GM19193 (cell line): Measurements from ENCODE around the gene PRSS57.

Source experiments
- POLR2A ChIP-seq: IDR thresholded peaks from 4 replicates; pipeline ENCODE4 v1.6.1; 2011; ENCODE audit not compliant: insufficient read depth, insufficient read length; ENCODE audit errors: extremely low read depth

PRSS57 gene

GRCh38 chr19:663682-664117 lies 31.6 kb downstream of the PRSS57 start:
- TF ChIP-seq POLR2A = no peak

DNA sequence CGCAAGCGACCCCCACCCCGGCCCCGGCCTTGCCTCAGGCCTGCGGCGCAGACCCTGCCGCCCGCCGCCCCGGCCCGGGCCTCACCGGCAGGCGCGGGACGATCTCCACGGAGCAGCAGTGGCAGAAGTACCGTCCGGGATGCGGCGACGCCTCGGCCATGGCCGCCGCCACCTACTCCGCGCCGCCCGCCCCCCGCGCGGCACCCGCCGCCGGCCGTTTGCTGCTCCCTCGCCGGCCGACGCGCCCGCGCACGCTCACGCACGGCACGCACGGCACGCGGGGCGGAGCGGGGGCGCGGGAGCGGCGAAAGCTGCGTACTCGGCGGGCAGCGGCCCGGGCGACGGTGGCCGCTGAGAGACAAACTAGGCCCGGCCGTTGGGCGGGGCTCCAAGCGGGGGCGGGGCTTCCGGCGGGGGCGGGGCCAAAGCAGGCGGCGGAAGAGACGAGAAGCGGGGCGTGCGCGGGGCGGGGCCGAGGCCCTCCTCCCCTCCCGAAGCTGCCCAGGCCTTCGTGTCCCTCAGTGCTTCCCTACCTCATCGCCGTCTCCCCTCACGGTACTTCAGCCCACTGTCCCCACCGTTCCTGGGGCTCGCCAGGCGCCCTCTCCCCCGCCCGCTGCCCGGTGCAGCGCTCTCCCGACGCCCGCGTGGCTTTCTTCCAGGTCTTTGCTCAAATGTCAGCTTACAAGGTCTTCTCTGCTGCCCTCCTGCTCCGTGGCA lies 32.1 kb downstream of the PRSS57 start, which contains the start of gene RNF126:
Gene RNF126 (minus strand): TSS at position 253 of the 720 bp plus-strand sequence. CDS start 93 bp downstream, at position 160.
- TF ChIP-seq POLR2A = peak; percentile 81

- TF ChIP-seq POLR2A = peak; percentile 44
Measured at GRCh38 chr19:662207-662961, 32.9 kb downstream of the PRSS57 start.

DNA sequence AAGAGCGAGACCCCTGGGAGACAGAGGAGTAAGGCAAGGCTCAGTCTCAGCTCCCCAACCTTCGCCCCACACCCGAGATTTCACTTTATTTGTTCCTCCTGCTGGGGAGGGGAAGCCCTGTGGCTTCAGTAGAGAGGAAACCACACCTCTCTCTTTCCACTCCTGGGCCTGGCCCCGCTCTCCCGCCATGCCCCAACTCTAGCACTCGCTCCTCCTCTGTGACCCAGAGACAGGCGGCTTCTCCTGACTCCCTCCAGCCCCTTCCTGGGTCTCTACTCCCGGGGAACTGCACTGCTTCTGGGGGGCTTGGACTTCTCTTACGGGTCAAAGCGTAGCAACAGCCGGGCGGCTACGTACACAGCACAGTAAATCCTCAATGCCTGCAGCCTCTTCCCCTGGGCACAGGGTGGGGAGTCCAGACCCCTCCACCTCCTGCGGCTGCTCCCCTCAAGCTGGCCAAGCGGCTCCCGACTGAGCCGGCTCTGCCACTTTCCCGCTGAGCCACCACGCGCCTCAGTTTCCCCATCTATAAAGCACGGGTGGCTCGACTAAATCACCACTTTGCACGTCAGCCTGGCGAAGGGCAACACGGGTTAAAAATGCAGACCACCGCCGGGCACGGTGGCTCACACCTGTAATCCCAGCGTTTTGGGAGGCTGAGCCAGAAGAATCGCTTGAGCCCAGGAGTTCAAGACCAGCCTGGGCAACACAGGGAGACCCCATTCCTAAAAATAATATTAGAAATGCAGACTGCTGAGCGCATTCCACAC lies 33.6 kb downstream of the PRSS57 start:
- TF ChIP-seq POLR2A = peak; percentile 35

DNA sequence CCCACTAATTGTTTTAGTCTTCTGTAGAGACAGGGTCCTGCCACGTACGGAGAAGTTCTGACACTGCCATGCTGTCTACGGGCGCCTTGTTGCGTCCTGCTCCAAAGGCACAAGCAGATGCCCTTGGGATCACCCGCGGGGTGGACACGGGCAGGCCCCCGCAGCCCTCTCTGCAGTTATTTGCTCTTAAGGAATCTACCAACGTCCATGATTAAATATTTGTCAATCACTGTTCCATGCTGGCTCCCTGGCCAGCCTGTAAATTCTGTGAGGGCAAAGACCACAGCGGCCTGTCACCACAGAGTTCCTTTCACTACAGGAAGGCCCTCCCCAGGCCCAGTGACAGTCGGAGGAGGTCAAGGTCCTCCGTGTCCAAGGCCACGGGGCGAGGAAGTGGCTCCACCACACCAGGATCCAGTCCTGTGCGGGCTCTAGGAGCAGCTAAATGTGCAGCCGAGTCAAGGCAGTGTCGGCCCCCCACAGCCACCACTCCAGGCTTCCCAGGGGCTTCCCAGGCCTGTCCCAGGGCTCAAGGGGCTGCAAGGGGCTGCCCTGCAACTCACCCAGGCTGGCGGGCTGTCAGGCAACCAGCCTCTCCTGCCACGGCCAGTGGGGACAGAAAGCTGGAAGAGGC lies 34.3 kb downstream of the PRSS57 start:
- no peak for TF ChIP-seq POLR2A

DNA sequence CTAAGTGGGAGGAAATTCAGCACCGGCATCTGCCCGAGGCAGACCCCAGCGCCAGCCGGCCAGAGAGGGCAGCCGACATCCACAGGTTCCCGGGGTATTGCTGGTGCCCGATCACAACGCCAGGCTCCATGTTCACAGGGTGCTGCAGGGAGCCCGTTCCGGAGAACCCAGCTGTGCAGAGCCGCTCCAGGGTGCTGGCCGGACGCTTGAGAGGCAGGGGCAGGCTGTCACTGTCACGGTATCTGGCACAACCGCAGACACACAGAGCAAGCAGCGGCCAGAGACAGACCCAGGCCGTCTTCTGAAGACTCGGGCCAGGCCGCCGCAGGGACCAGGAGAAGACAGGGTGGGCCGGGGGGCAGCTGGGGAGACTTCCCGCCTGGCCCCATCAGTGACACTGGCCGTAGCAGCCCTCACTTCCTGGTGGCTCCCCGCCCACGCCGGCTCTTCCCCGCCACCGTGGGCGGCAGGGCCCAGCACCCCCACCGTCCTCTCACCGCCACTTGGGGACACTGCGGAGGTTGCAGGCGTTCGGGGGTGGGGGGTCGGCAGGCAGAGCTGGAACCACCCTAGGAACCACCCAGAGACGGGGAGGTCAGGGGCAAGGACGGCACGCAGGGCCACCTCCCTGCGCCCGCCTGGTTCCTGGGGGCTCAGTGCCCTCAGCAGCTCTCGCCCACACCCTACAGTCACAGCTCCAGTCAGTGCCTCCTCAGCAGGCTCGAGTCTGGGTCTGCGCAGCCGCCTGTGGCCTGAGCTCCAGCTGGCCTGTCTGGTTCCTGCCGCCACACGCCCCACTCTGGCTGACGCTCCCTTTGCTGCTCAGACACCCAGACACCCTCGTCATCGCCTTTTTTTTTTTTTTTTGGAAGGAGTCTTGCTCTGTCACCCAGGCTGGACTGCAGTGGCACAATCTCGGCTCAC lies 36.1 kb downstream of the PRSS57 start:
- no peak for TF ChIP-seq POLR2A

GRCh38 chr19:658059-658839 lies 37.0 kb downstream of the PRSS57 start:
- no peak for TF ChIP-seq POLR2A

- TF ChIP-seq POLR2A = no peak
Measured at GRCh38 chr19:657611-658010, 37.6 kb downstream of the PRSS57 start.

- TF ChIP-seq POLR2A = no peak
Measured at GRCh38 chr19:656751-657559, 38.3 kb downstream of the PRSS57 start.

- TF ChIP-seq POLR2A = no peak
Measured at GRCh38 chr19:655691-656090, 39.6 kb downstream of the PRSS57 start.

DNA sequence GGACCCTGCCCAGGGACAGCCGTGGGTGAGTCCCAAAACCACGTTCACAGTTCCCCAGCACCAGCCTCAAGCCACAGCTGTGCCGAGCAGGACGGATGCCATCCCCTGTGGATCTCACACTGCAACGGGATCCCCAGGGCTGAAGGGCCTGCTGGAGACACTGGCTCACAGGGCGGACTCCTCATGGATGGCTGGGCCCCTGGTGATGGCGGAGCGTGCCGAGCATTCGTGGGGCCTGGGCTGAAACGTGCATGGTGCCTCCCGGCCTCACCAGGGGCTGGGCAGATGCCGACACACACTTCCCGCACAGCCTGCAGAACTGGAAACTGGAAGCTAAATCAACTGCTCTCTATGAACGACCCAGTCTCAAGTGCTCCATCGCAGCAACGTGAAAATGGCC lies 41.8 kb downstream of the PRSS57 start:
- no peak for TF ChIP-seq POLR2A

DNA sequence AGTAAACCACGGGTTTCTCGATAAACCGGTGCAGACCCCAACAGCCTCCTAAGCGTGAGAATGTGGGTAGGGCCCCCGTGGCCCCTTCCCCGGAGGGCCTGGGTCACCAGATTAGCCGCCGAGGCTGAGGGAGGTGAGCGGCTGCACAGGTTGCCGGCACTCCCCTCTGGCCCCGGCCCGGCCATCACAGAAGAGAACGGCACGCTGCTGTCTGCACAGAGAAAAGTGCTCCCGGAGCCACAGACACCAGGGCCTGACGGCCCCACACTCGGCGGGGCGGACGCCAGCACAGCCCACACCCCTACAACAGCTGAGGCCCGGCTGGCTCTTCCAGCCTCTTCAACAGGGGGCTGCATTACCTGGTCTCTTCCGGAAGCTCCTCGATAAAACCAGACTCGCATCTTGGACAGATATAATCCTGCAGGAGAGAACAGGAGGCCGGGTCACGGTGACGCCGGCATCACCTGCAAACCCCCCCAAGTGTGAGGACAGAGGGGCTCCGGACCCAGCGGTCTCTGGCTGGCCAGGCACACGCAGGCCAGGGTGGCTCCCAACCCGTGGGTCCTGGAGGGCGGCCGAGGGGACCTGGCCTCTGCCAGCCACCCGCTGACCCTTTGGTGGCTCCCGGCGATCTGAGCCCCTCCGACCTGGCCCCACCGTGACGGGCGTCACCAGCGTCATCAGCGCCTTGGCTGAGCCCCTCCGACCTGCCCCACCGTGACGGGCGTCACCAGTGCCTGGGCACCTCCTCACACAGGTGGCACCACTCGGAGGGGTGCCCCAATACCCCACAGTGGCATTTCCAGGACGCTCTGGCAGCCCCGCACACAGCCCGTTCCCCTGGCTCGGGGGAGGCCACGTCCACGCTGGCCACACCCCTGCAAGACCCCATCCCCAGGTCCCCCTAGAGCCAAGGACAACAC lies 42.5 kb downstream of the PRSS57 start:
- no peak for TF ChIP-seq POLR2A

- no peak for TF ChIP-seq POLR2A
Measured at GRCh38 chr19:651991-652390, 43.3 kb downstream of the PRSS57 start.
